ENCODE data around the gene ADAMTS15.

- TF ChIP-seq MAX (IDR thresholded peaks at IDR 0.05; ENCODE audit: insufficient read depth, insufficient read length) (no peak), CTCF (IDR thresholded peaks at IDR 0.05; ENCODE audit: extremely low read depth in 1 of 2, insufficient read depth in 1 of 2, low read depth in 1 of 2, low read length in 2 of 2) (no peak), POLR2AphosphoS5 (IDR thresholded peaks at IDR 0.05; ENCODE audit: insufficient read depth, low read depth, low read length) (no peak), POLR2A (IDR thresholded peaks at IDR 0.05; ENCODE audit: low read depth, low read length) (no peak), MYC (IDR thresholded peaks at IDR 0.05; ENCODE audit: low read depth, low read length) (no peak)
Observed at GRCh38 chr11:130473056-130473794, 24.8 kb downstream of the ADAMTS15 start.

Data from endothelial cell of umbilical vein (primary cell).